Measurements from ENCODE around the gene AFAP1L2.

The AFAP1L2 gene

GRCh38 chr10:114284346-114285071 lies 119.8 kb downstream of the AFAP1L2 start:
- no peak for DNase-seq

GRCh38 chr10:114283535-114284234 lies 120.6 kb downstream of the AFAP1L2 start:
- no peak for DNase-seq

GRCh38 chr10:114283091-114283490 lies 121.2 kb downstream of the AFAP1L2 start:
- no peak for DNase-seq

GRCh38 chr10:114282526-114282925 lies 121.8 kb downstream of the AFAP1L2 start:
- no peak for DNase-seq

GRCh38 chr10:114281461-114281860 lies 122.8 kb downstream of the AFAP1L2 start:
- no peak for DNase-seq

- DNase-seq, result no peak
Measured at GRCh38 chr10:114281006-114281405, 123.3 kb downstream of the AFAP1L2 start.

GRCh38 chr10:114279901-114280644 lies 124.2 kb downstream of the AFAP1L2 start:
- no peak for DNase-seq

GRCh38 chr10:114279289-114279688 lies 125.0 kb downstream of the AFAP1L2 start:
- no peak for DNase-seq

- no peak for DNase-seq
Measured at GRCh38 chr10:114278884-114279191, 125.5 kb downstream of the AFAP1L2 start.

- DNase-seq, result no peak
Measured at GRCh38 chr10:114278140-114278883, 126.0 kb downstream of the AFAP1L2 start.

GRCh38 chr10:114276671-114277070 lies 127.6 kb downstream of the AFAP1L2 start:
- DNase-seq, result no peak

- DNase-seq, result no peak
Measured at GRCh38 chr10:114276066-114276465, 128.2 kb downstream of the AFAP1L2 start.

GRCh38 chr10:114274616-114275453 lies 129.5 kb downstream of the AFAP1L2 start:
- no peak for DNase-seq

GRCh38 chr10:114273910-114274309 lies 130.4 kb downstream of the AFAP1L2 start:
- DNase-seq, result no peak

GRCh38 chr10:114272696-114273095 lies 131.6 kb downstream of the AFAP1L2 start:
- DNase-seq, result no peak

GRCh38 chr10:114271779-114272167 lies 132.5 kb downstream of the AFAP1L2 start:
- DNase-seq, result no peak

- no peak for DNase-seq
Measured at GRCh38 chr10:114271075-114271778, 133.1 kb downstream of the AFAP1L2 start.

- no peak for DNase-seq
Measured at GRCh38 chr10:114266521-114266920, 137.8 kb downstream of the AFAP1L2 start.

- no peak for DNase-seq
Measured at GRCh38 chr10:114265392-114266053, 138.8 kb downstream of the AFAP1L2 start.

- no peak for DNase-seq
Measured at GRCh38 chr10:114262496-114262895, 141.8 kb downstream of the AFAP1L2 start.

- no peak for DNase-seq
Measured at GRCh38 chr10:114261076-114261475, 143.2 kb downstream of the AFAP1L2 start.
